B cell (primary cell): Measurements from ENCODE around the gene XPO5.

Source experiments
- EZH2 ChIP-seq: IDR thresholded peaks from 2 replicates; pipeline ENCODE4 v1.6.1; 2012; ENCODE audit warnings: borderline replicate concordance, low read depth, mild to moderate bottlenecking, moderate library complexity, low read length; ENCODE audit not compliant: insufficient read depth, poor library complexity, severe bottlenecking
- TF ChIP-seq, protein P1 (sequence below): fragments of 200-600 bp; IDR thresholded peaks from one replicate; pipeline ENCODE4 v1.8.0; 2022; ENCODE audit warnings: antibody characterized with exemption, mild to moderate bottlenecking

DNA sequence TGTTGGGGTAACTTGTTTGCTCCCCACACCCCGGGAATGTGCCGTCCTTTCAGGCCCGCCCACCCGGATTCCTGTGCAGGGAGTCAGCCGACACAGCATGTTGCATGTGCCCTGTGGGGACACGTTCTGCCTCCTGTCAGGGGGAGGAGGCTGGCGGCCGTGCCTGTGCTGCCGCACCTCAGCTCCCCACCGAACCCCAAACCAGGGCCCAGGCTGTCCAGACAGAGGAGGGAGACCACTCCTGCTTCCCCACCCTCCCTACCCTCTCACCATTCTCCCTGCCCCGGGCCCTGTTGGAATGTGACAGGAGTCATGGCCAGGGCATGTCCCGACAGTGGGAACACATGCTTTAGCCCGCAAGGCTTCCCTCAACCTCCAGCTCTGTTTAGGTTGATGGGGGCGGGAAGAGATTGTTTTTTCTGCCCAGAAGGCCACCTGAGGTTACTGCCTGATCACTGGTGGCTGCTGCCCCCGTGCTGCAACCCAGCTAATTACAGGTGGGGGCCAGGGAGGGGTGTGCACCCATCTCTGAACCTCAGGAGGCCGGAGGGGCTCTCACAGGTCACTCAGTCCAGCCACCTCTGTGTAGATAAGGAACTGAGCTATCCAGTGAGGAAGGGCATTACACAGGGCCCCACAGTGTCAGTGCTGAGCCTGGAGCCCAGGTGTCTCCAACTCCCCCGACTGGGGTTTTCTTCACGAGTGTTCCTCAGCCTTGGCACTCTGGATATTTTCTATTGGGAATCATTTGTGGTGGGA, 79.3 kb downstream of the XPO5 start:
- TF ChIP-seq, protein P1, sequence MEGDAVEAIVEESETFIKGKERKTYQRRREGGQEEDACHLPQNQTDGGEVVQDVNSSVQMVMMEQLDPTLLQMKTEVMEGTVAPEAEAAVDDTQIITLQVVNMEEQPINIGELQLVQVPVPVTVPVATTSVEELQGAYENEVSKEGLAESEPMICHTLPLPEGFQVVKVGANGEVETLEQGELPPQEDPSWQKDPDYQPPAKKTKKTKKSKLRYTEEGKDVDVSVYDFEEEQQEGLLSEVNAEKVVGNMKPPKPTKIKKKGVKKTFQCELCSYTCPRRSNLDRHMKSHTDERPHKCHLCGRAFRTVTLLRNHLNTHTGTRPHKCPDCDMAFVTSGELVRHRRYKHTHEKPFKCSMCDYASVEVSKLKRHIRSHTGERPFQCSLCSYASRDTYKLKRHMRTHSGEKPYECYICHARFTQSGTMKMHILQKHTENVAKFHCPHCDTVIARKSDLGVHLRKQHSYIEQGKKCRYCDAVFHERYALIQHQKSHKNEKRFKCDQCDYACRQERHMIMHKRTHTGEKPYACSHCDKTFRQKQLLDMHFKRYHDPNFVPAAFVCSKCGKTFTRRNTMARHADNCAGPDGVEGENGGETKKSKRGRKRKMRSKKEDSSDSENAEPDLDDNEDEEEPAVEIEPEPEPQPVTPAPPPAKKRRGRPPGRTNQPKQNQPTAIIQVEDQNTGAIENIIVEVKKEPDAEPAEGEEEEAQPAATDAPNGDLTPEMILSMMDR: peak; percentile 40
- no peak for TF ChIP-seq EZH2
